CD4-positive, alpha-beta T cell treated with Interleukin-21 for 1 hour (primary cell): Measurements from ENCODE around the gene HERPUD1.
"Not testable (repeated sequence)": the region's sequence is repeated elsewhere in the genome, so short reads cannot be mapped to it uniquely, and the experiment has no call there.

Experiments
- DNase-seq: peaks from one replicate; pipeline ENCODE4 v3.0.0-alpha.2; 2020

The HERPUD1 gene

DNA sequence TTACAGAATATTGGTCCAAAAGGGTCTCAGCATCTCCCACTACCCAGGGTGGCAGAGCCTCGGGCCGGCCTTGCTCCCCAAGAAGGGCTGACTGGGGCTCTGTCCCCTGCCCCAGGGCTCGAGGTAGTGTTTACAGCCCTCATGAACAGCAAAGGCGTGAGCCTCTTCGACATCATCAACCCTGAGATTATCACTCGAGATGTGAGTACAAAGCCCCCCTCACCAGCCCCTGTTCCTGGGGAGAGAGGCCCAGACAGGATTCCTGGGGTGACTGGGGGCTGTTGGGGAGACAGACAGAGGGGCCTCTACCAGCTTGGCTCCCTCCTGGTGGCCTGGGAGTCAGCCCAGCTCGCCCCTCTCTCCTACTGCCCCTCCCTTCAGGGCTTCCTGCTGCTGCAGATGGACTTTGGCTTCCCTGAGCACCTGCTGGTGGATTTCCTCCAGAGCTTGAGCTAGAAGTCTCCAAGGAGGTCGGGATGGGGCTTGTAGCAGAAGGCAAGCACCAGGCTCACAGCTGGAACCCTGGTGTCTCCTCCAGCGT is 51.3 kb downstream of the HERPUD1 start:
- no peak for DNase-seq

DNA sequence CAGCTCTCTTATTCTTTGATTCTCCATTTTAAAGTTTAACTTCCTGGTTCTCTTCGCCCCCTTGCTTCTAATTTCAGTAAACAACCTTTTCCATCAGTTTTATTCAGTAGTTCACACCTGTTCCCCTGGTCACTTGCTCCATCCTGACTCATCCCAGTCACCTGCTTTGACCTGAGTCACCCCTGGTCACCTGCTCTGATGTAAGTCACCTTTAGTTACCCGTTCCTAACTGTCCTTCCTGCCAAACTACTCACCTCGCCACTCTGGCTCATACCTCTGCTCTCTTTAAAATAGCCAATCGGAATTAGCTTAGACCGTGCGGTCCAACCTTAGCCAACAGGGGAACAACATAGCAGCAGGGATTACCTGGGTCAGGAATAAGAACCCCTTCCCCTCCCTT is 52.7 kb downstream of the HERPUD1 start:
- no peak for DNase-seq

DNA sequence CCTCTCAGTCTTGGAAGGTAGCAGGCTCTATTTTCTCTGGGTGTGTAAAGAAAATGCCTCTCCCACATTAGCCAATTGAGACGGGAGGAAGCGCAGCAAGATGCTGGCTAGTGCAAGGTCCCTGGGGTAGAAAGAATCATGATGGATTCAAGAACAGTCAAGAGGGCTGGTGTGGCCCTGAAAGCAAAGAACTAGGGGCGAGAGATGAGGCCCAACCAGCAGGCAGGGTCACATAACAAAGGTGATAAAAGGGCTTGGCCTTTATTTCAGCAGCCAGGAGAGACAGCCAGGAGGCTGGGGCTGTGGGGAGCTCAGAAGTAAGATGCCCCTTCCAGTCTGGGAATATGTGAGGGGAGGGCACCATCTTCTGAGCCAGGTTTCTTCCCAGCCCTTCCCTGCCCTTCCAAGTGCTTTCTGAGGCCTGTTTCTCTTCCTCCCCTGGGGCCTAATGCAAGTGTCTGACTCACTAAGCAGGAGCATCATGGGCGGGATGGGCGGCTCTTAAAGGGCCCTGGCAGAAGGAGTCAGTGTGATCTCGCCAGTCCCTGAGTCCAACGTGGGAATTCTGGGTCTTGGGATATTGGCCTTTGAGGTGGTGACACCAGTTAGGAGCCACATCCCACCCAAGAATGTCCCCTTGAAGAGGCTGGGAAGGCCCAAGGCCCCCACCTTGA is 53.5 kb downstream of the HERPUD1 start:
- DNase-seq: no peak

DNA sequence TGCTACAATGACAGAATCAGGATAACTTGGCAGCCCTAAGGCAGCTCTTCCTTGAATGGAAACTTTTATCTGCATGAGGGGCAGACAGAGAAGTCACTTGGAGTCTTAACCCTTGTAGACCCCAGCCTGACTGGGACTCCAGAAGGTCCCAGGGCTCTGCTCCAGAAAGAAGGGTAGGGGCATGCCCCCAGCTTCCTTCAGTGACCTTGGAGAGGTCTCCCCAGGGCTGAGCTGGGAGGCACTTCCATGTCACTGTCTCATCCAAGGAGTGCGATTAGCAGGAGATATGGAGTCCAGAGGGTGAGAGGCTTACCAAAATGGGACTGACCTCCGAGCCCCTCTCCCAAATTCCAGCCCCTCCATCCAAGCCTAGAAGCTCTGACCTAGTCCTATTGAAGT is 54.0 kb downstream of the HERPUD1 start:
- DNase-seq: no peak

DNA sequence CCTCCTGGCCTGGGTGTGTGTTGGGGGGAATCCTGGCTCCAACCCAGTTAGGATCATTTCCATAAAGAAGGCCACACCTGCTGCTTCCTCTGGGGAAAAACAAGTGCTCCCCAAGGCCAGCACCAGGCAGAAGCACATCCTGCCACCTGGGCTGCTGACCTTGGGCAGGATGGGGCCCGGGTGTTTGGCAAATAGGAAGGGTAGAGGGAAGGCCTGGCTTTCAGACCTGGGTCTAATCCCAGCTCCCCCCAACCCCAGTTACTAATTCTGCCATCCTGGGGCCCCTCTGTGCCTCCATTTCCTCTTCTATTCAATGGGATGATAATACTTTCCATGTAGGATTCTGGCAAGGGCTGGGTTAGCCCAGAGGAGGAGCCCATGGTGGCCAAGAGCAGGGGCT is 54.4 kb downstream of the HERPUD1 start:
- DNase-seq: no peak

DNA sequence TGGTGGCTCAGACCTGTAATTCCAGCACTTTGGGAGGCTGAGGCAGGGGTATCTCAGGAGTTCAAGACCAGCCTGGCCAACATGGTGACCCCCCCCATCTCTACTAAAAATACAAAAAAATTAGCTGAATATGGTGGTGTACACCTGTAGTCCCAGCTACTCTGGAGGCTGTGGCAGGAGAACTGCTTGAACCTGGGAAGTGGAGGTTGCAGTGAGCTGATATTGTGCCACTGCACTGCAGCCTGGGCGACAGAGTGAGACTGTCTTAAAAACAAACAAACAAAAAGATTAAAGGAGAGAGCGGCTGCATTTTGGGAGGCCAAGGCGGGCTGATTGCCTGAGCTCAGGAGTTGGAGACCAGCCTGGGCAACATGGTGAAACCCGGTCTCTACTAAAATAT is 55.0 kb downstream of the HERPUD1 start:
- not testable (repeated sequence) for DNase-seq

DNA sequence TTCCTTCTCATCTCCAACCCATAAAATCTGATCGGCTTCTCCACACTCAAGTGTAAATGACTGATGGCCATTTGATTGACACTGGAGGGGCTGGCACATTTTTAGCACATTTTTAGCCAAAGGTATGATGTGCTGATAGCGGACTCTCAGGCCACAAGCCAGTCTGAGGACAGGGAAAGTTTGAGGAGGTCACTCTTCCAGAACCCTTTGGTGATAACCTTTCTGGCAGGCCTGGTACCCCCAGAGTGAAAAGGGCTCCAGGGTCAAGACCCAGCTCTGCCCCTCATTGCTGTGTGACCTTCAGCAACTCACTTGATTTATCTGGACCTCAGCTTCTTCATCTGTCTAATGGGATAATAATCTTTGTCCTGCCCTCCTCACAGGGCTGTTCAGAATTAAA is 55.8 kb downstream of the HERPUD1 start:
- no peak for DNase-seq

DNA sequence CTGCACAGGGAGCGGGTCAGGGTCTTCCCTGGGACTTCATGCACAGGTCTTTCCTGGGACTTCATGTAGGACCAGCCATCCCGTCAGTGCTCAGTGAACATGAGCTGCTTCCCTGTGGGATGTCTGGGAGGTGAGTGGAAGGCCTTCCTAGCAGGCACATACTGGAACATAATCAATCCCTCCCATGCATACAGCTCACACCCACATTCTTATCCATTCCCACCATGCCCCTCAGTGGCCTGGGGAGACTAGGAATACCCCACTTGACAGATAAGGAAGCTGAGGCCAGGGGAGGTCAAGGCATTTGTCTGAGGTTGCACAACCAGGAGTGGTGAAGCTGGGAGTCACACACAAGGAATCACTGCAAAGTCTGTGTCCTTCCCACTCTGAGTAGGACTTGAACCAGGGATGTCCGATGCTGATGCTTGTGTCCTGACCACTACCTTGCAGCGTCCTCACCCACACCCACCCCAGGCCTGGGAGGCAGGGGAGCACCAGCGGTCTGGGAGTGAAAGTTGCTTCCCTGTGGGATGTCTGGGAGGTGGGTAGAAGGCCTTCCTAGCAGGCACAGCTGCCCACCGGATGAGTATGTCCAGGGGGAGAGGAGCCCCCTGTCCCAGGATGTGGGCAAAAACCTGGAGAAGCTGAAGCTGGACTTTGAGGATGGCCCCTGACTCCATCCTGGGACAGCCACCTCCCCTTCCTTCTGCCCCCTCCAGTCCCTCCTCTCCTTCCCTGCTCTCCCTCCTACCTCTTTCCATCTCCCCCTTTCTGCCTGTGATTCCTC is 56.4 kb downstream of the HERPUD1 start:
- DNase-seq: no peak

DNA sequence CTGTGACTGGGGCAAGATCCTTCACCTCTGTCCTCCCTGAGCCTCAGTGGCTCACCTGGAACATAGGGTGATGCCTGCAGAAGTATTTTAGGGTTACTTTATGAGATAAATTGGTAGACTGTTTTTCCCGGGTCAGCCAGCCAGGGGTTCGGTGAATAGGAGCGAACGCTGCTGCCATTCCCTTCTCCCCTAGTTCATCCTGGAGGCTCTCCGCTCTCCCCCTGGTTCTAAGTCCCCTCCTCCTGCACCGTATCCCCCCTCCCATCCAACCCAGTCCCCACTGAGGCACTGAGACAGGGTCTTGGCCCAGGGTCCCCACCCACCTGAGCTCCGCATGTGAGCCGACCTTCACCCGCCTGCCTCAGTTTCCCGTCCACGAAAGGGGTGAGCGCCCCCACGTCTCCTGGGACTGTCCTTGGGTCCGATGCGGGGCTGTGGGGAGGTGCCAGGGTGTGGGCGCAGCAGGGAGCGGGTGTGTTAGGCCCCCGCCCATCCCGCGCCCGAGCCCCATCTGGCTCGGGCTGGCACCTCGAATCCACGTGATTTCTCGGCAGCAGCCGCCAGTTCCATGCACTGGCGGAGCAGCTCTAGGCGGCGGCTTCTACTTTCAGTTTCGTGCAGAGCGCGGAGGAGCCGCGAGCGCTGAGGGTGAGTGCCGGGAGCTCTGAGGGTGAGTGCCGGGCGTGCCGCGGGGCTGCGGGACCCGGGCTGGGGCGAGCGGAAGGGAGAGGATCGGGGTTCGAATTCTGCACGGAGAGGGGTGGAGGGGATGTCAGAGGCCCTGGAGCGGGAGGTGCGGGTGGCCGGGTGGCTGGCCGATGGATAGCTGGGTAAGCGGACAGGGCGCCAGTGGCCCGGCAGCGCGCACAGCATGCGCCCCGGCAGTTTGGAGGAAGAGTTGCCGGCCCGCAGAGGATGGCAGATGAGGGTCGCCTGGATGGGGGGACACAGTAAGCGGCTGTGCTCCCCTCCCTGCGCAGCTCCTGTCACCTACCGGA is 57.3 kb downstream of the HERPUD1 start, which contains the start of gene NLRC5:
Gene NLRC5 (plus strand): TSS at position 610 of the 998 bp plus-strand sequence. CDS start 31,156 bp downstream, outside the sequence.
- DNase-seq: peak; percentile 95

DNA sequence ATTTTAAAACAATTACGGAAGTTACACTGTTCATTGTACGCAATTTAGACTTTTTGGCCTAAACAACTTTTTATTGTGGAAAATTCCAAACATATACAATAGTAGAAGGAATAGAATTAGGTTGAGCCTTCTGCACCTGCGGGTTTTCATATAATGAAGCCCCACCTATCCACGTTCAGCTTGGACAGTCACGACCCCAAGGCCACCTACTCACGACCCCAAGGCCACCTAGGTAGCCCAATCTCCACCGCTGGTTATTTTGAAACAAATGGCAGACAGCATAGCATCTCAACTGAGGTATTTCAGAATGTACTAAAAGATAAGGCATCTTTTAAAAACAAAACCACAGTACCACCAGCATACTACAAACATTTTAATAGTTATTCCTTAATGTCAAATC is 58.0 kb downstream of the HERPUD1 start:
- no peak for DNase-seq

DNA sequence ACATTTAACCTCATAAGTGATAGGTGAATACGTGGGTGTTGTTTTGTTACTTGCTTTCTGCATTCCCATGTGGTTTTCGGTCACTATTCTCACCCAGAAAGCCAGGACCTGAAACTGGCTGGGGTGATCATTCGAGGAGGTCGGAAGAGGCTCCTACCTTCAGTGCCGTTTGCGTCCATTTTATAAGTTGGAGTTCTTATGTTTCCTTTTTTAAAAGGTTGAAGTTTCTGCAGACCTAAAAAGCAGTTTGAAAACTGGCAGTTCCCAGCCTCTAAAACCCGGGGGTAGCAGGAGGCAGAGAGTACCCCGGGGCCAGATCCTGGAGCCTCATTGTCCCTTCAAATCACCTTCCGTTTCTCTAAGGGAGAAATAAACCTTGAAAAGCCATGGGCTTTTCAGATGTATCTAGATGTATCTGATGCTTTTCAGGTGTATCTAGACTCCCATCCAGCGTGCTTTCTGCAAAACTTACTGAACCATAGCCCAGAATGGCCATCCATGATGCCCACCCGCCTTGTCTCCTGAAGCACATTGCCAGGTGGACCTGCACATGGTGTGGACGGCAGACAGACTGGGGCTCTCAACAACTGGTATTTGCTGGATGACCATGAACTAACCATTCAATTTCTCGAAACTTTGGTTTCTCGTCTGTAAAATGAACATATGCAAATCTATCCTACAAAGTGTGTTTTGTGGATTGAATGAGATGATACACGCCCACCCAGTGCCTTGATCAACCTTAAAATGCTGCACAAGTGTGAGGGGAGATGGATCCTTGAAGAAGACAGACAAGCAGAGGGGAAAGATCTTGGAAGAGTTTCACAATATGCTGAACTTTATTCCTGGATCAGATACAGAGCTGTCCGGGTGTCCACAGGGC is 58.7 kb downstream of the HERPUD1 start:
- DNase-seq: no peak

DNA sequence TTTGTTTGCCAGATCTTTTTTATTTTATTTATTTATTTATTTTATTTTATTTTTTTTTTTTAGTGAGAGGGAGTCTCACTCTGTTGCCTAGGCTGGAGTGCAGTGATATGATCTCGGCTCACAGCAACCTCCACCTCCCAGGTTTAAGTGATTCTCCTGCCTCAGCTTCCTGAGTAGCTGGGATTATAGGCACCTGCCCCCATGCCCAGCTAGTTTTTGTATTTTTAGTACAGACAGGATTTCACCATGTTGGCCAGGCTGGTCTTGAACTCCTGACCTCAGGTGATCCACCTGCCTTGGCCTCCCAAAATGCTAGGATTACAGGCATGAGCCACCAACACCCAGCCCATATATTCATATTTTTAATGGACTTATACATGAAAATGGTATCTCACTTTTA is 60.5 kb downstream of the HERPUD1 start:
- not testable (repeated sequence) for DNase-seq

DNA sequence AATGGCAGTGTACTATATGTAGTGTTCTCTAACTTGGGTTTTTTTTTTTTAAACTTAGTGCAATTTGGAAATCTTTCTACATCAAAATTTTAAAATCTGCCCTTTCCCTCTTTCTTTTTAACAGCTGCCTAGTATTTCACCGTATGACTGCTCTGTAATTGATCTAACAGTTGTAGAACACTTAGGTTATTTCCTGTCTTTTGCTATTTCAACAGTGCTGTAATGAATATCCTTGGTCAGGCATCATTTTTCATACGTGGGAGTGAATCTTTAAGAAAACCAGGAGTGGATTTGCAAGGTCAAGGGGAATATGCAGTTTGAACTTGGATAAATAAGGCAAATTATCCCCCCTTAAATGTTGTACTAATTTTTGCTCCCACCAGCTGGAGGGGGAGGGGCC is 61.3 kb downstream of the HERPUD1 start:
- DNase-seq: no peak

DNA sequence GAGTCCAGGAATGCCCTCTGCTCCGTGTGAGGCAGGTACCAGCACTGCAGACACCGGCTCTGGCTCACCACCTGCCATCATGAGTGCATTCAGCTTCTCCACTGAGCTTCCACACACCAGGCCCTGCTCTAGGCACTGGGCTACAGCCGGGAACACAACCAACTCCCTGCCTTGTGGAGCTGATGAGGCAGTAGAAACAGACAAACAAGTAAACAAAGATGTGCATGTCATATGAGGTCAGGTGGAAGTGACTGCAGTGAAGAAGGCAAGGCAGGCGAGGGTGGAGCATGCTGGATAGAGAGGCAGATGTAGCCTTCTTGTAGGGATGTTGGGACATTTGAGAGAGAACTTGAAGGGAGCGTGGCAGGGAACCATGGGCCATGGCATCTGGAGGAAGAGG is 62.4 kb downstream of the HERPUD1 start:
- no peak for DNase-seq
